HL-60 (cell line): Measurements from ENCODE around the gene C16orf86.
"Not testable (repeated sequence)": the region's sequence is repeated elsewhere in the genome, so short reads cannot be mapped to it uniquely, and the experiment has no call there.

Source experiments
- DNase-seq, 2 experiments: peaks; one replicate each; pipeline ENCODE4 v3.0.0-alpha.2; 2010 to 2020; ENCODE audit warnings: low read depth in 1 of 2, low spot score in 1 of 2
- H3K27ac ChIP-seq: fragments of 250-450 bp; sonication (Bioruptor Pico); replicated peaks from 2 replicates; pipeline ENCODE4 v1.5.1; 2020; ENCODE audit warnings: mild to moderate bottlenecking, moderate library complexity
- H3K27me3 ChIP-seq: fragments of 250-450 bp; sonication (Bioruptor Pico); 2 replicates; pipeline ENCODE4 v1.5.1; 2021; ENCODE audit warnings: mild to moderate bottlenecking, moderate library complexity; ENCODE audit not compliant: insufficient read depth, poor library complexity, severe bottlenecking
- H3K4me3 ChIP-seq: replicated peaks from 2 replicates; pipeline ENCODE4 v1.5.1; 2011; ENCODE audit warnings: mild to moderate bottlenecking, control low read depth, low read length; ENCODE audit not compliant: insufficient read depth
- GABPA ChIP-seq: IDR thresholded peaks from 2 replicates; pipeline ENCODE4 v1.6.1; 2012; ENCODE audit warnings: low read depth
- POLR2AphosphoS5 ChIP-seq: IDR thresholded peaks from 2 replicates; pipeline ENCODE4 v1.6.1; 2012; ENCODE audit warnings: low read depth
- SPI1 ChIP-seq: IDR thresholded peaks from 2 replicates; pipeline ENCODE4 v1.6.1; 2012; ENCODE audit warnings: low read depth, mild to moderate bottlenecking, borderline replicate concordance
- TF ChIP-seq, protein P1 (sequence below): IDR thresholded peaks from 2 replicates; pipeline ENCODE4 v1.6.1; 2012; ENCODE audit warnings: low read depth; ENCODE audit not compliant: insufficient replicate concordance
- TF ChIP-seq, protein P2 (sequence below): IDR thresholded peaks from one replicate; pipeline ENCODE4 v1.5.1; 2011; ENCODE audit warnings: low read length, control low read depth, inconsistent platforms; ENCODE audit not compliant: insufficient read depth

The C16orf86 gene

DNA sequence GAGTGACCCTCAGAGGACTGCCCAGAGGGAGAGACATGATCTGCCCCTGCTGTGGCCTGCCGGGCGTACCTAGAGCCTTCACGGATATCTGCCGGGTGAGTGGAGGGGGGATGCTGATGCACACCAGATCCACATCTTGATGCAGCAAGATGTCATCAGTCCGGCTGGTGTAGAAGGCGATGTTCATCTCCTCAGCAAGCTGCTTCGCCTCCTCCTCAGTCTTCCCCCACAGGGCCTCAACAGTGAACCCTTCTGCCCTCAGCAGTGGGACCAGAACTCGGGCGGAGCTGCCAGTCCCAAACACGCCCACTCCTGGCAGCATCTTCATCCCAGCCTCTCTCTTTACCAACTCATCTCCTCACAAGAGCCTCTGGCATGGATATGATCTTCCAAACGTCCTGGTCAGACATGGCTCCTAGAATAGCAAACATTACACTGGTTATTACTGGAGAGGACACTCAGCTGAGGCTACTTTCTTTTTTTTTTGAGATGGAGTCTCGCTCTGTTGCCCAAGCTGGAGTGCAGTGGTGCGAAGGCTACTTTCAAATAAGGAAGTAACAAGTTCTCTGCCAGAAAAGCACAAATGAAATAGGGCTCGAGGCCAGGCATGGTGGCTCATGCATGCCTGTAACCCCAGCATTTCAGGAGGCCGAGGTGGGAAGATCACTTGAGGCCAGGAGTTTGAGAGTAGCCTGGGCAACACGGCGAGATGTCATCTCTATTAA lies 18.9 kb downstream of the C16orf86 start:
- TF ChIP-seq POLR2AphosphoS5, result no peak
- TF ChIP-seq, protein P1, sequence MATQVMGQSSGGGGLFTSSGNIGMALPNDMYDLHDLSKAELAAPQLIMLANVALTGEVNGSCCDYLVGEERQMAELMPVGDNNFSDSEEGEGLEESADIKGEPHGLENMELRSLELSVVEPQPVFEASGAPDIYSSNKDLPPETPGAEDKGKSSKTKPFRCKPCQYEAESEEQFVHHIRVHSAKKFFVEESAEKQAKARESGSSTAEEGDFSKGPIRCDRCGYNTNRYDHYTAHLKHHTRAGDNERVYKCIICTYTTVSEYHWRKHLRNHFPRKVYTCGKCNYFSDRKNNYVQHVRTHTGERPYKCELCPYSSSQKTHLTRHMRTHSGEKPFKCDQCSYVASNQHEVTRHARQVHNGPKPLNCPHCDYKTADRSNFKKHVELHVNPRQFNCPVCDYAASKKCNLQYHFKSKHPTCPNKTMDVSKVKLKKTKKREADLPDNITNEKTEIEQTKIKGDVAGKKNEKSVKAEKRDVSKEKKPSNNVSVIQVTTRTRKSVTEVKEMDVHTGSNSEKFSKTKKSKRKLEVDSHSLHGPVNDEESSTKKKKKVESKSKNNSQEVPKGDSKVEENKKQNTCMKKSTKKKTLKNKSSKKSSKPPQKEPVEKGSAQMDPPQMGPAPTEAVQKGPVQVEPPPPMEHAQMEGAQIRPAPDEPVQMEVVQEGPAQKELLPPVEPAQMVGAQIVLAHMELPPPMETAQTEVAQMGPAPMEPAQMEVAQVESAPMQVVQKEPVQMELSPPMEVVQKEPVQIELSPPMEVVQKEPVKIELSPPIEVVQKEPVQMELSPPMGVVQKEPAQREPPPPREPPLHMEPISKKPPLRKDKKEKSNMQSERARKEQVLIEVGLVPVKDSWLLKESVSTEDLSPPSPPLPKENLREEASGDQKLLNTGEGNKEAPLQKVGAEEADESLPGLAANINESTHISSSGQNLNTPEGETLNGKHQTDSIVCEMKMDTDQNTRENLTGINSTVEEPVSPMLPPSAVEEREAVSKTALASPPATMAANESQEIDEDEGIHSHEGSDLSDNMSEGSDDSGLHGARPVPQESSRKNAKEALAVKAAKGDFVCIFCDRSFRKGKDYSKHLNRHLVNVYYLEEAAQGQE, result no peak
- TF ChIP-seq GABPA, result no peak
- TF ChIP-seq, protein P2, sequence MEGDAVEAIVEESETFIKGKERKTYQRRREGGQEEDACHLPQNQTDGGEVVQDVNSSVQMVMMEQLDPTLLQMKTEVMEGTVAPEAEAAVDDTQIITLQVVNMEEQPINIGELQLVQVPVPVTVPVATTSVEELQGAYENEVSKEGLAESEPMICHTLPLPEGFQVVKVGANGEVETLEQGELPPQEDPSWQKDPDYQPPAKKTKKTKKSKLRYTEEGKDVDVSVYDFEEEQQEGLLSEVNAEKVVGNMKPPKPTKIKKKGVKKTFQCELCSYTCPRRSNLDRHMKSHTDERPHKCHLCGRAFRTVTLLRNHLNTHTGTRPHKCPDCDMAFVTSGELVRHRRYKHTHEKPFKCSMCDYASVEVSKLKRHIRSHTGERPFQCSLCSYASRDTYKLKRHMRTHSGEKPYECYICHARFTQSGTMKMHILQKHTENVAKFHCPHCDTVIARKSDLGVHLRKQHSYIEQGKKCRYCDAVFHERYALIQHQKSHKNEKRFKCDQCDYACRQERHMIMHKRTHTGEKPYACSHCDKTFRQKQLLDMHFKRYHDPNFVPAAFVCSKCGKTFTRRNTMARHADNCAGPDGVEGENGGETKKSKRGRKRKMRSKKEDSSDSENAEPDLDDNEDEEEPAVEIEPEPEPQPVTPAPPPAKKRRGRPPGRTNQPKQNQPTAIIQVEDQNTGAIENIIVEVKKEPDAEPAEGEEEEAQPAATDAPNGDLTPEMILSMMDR, result no peak
- TF ChIP-seq SPI1, result no peak
- Histone ChIP-seq H3K4me3 (no peak overlapping the region), H3K27ac (no peak overlapping the region), H3K27me3 (no peaks in the 10 kb centered on the region)
- no peak for DNase-seq

GRCh38 chr16:67693517-67694285 lies 27.1 kb downstream of the C16orf86 start:
- not testable (repeated sequence) for H3K27ac ChIP-seq, H3K4me3 ChIP-seq, H3K27me3 ChIP-seq
- DNase-seq, result peak in 1 of 2 experiments; percentile 37

- H3K27me3 ChIP-seq, result no peaks in the 10 kb centered on the region
- DNase-seq, result no peak
- no peak overlapping the region for H3K4me3 ChIP-seq
- TF ChIP-seq POLR2AphosphoS5 (no peak), GABPA (no peak)
- TF ChIP-seq, protein P2, result no peak
- no peak overlapping the region for H3K27ac ChIP-seq
These were observed 28.0 kb downstream of the C16orf86 start for GRCh38 chr16:67694611-67695010.

- DNase-seq, result peak; percentile 61 to 88
- Histone ChIP-seq H3K27ac (peak overlapping the region; percentile 66), H3K4me3 (no peak overlapping the region), H3K27me3 (no peaks in the 10 kb centered on the region)
- no peak; the same call in 1 of the 2 replicates for TF ChIP-seq SPI1
- no peak for TF ChIP-seq GABPA
- TF ChIP-seq POLR2AphosphoS5, result no peak
- TF ChIP-seq, protein P1, result no peak
- TF ChIP-seq, protein P2, result no peak
These were observed 31.0 kb downstream of the C16orf86 start for GRCh38 chr16:67697422-67698185.
